ENCODE measurements around the gene COPZ2.

DNA sequence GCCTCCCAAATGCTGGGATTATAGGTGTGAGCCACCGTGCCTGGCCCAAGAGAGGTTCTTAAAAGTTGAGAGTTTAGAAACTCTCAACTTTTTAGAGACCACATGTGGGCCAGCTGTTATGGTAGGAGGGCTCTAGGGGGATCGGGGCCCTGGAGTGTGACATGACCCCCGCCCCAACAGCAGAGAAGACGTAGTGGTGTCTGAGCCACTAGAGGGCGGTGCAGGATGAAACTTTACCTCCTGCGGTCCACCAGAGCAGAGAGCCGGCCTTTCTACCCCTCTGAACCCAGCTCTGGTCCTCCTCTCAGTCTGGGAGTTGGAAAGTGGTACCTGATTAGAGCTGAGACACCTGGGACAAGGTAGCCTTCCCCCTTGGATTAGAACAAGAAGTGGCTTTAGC, 59.3 kb downstream of the COPZ2 start:
- TF ChIP-seq POLR2AphosphoS5 (IDR thresholded peaks at IDR 0.05): no peak
- TF ChIP-seq, protein P1, sequence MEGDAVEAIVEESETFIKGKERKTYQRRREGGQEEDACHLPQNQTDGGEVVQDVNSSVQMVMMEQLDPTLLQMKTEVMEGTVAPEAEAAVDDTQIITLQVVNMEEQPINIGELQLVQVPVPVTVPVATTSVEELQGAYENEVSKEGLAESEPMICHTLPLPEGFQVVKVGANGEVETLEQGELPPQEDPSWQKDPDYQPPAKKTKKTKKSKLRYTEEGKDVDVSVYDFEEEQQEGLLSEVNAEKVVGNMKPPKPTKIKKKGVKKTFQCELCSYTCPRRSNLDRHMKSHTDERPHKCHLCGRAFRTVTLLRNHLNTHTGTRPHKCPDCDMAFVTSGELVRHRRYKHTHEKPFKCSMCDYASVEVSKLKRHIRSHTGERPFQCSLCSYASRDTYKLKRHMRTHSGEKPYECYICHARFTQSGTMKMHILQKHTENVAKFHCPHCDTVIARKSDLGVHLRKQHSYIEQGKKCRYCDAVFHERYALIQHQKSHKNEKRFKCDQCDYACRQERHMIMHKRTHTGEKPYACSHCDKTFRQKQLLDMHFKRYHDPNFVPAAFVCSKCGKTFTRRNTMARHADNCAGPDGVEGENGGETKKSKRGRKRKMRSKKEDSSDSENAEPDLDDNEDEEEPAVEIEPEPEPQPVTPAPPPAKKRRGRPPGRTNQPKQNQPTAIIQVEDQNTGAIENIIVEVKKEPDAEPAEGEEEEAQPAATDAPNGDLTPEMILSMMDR (IDR thresholded peaks at IDR 0.05): peak; percentile 19 to 74 (median 64)
- no peak for TF ChIP-seq POLR2A (IDR thresholded peaks at IDR 0.05)
